HG03139 (cell line): ENCODE data around the gene ATP11B.
"Not testable (repeated sequence)": the region's sequence is repeated elsewhere in the genome, so short reads cannot be mapped to it uniquely, and the experiment has no call there.

Experiments used
- ATAC-seq: cut with Tn5 transposase; IDR thresholded peaks from one replicate; pipeline ENCODE4 v1.9.1; 2021; ENCODE audit not compliant: unreplicated experiment

The ATP11B gene

DNA sequence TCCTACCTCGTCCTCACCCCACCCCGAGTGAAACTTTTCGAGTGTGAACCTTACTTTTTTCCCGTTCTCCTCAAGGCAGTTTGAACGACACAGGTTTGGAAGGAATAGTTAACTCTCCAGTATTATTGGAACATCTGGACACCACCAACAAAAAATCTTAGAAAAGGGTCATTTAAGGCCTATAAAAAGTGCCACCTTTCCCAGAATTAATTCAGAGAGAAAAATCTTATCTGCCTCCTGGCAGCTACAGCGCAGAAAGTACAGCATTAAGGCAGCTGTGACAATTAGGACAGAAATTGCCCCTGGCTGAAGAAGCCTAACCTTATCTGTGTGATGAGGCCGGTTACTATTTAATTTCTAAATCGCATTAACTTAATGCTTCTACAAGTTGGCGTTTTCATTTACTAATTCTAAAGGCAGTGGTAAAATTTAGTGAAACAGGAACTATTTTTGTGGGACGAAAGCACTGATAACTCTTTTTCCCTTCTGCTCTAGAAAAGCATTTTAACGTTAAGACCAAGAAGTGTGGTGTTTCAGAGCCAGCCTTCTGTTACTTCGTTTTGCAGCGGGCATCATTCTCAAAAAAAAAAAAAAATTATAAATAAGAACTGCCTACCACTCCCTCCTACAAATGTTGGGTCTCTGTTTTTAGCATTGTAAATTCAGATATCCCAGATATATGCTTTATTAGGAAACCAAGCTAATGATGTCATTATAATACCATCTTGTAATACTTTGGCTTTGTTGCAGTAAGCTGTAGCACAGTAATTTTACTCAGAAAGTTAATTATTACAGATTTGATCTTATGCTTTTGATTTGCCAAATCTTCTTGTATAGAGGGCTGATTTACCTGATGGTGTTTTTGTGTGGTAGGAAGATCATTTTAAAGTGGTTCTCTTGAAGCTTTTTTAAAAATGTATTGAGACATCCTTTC, 1.4 kb downstream of the ATP11B start:
- no peak for ATAC-seq

DNA sequence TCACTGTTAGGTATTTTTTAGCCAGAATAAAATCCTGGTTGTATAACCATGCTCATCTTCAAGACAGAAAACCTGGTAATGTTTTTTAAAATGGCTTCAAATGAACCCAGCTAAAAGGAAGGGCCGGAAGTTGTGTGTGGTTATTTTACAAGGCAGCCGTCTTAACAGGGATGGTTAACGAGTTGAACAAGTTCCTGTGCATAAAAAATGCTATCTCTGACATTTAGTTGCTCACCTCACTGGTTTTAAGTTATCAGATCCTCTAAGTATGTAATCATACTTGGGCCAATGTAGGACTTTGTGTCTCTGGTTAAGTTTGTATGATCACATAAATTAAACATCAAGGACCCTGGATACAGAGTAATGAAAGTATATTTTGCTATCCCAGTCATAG, 2.1 kb downstream of the ATP11B start:
- ATAC-seq = peak; percentile 29

DNA sequence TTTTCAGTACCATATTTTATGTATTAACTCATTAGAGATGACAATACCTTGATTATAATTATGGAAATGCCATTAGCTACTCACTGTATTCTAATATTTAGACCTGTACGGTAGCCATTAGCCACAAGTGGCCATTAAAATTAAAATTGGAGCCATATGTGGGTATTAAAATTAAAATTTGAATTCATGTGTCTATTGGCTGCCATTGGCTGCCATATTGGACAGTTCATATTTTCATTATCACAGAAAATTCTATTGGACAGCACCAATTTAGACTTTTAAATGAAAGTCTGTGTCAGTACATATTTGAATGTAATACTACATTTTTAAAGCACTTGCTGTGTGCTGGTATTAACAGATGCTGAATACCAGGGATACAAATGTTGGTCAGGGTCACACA, 3.0 kb downstream of the ATP11B start:
- ATAC-seq = no peak

DNA sequence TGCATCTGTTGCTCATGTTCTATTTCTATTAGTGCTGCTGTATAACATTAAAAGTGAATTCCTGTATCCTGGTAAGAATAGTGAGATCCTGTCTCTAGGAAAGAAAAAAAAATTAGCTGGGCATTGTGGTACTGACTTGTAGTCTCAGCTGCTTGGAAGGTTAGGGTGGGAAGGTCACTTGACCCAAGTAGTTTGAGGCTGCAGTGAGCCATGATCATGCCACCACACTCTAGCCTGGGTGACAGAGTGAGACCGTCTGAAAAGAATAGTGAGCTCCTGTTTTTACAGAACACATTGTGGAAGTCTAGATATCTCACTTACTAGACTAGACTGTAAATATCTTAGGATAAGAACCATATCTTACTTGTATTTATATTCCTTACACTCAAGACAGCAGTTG, 4.6 kb downstream of the ATP11B start:
- no peak for ATAC-seq

DNA sequence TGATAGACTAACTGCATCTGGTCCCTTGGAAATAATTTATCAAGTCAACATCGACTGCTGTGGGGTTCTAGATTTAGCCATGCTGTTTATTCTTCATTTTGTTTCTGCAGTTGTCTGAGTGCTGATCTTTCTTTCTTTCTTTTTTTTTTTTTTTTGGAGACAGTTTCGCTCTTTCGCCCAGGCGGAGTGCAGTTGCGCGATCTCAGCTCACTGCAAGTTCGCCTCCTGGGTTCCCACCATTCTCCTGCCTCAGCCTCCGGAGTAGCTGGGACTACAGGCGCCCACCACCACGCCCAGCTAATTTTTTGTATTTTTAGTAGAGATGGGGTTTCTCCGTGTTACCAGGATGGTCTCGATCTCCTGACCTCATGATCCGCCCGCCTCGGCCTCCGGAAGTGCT, 5.8 kb downstream of the ATP11B start:
- ATAC-seq = not testable (repeated sequence)

DNA sequence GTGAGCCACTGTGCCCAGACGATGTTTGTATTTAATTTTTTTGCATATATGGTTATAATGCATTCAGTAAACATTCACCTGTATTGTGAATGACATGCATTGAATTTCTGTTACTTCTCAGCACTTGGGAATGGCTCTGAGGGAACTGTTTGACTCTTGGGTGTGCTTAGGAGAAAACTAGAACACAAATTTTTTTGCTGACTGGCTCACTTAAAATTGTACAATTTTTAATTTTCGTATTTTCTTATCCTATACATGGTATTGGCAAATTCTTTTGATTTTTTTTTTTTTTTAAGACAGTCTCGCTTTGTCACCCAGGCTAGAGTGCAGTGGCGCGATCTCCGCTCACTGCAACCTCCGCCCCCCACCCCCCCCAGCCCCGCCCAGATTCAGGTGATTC, 7.2 kb downstream of the ATP11B start:
- no peak for ATAC-seq

DNA sequence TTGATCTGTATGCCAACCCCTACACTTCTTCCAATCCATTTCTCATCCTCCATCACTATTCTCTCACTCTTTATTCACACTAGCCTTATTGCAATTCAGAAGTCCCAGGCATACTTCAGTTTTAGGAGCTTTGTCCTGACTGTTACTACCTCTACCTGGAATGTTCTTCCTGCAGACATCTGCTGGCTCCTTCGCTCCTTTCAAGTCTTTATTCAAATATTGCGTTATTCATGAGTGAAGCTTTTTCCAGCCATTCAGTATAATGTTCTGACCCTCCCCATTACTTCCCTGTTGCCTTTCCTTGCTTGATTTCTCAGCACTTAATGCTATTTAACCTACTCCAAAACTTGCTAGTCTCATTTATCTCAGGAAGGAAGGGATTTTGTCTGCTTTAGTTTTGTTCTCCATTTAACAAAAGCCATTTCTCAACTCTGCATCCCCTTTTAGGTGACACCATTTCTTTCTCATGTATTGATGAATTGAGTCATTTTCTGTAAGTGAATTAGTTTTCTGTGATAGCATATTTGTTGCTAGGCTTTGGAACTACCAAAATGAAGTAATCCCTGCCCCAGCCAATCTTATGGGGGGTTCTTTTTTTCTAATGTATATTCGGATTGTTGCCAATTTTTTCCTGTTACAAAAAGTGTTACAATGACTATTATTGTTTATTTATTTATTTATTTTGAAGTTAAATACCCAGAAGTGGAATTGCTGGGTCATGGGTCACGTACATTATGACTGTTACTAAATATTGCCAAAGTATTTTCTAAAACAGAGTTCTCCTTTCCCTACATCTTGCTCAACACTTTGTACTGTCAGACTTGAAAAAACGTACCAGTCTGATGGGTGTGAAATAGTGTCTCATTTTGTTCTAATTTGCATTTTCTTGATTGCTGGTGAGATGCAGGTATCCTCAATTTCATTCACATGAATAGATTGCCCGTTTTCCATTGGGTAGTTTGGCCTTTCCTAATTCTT, 9.4 kb downstream of the ATP11B start:
- ATAC-seq = no peak

DNA sequence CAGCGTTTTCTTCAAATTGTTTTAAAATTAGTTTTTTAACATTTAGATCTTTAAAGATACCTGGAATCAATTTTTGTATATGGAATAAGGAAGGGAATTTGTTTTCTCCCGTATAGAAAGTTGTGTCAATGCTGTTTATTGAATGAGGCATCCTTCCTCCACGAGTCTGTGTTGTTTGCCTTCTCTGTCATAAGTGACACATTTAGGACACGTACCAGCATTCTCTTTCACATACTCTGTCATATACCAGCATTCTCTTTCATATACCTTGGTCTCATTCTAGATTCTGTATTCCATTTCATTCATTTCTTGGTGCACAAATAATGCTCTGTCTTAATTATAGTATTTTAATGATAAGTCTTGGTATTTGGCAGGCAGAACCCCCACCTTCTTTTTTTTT, 10.3 kb downstream of the ATP11B start:
- ATAC-seq = no peak

DNA sequence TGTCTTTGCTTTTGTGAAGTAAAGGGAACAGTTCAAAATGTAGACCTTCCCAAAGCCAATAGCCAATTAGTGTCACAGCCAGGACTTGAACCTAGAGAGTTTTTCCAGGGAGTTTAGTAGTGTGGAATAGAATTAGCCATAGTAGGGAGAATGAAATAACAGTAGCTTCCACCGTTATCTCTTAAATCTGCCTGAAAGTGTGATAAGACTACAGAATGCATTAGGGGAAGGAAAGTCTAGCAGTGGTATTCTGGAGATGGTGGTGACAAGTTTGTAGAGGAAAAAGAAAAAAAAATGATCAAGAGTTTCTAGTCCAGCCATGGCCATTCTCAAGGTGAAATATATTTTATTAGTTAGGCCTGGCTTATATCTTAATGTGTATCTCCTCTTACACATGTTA, 13.8 kb downstream of the ATP11B start:
- no peak for ATAC-seq

DNA sequence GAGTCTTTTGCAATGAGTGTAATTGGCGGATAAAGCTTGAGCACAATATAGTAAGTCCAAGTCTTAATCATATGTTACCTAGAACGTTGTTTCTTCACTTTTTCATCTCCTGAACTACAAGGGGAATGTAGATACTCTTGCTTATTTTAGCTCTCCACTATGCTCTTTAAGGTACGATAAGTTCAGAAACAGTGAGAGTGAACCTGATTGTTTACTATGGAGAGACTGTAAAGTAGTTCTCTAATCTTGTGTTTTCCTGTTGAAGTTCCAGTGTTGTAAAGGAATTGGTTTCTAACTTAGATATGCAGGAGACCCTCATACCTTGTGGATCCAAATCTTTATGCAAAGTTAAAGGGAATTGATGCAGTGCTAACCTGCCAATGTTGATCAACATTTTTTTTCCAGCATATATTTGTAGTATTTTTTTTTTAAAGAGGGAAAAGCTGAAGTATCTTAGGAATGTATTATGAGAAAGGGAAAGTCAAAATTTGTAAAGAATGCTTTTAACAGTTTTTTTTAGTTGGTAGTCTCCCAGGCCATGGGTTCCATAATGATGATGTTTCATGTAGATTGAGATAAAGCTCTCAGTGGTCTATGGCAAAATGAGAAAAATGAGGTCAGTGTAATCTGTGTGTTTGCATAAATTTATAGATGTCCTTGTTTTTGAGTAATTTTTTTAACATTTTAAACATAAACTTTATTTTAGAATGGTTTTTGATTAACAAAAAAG, 14.9 kb downstream of the ATP11B start:
- no peak for ATAC-seq

DNA sequence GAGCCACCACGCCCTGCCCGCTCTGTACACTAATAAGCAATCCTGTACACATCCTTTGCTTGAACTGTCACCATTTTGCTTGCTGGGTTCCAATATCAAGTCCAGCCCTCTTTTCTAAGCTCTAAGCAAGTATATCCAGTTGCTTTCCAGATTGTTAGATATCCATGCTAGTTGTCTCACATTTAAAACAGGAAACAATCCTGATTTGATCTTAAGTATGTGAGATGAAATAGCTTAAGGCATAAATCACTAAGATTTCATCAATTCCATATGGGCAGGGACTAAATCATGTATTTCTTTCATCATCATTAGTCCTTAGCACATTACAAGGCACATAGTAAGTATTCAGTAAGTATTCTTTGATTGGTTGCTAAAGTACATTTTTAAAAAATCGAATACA, 16.2 kb downstream of the ATP11B start:
- ATAC-seq = no peak

DNA sequence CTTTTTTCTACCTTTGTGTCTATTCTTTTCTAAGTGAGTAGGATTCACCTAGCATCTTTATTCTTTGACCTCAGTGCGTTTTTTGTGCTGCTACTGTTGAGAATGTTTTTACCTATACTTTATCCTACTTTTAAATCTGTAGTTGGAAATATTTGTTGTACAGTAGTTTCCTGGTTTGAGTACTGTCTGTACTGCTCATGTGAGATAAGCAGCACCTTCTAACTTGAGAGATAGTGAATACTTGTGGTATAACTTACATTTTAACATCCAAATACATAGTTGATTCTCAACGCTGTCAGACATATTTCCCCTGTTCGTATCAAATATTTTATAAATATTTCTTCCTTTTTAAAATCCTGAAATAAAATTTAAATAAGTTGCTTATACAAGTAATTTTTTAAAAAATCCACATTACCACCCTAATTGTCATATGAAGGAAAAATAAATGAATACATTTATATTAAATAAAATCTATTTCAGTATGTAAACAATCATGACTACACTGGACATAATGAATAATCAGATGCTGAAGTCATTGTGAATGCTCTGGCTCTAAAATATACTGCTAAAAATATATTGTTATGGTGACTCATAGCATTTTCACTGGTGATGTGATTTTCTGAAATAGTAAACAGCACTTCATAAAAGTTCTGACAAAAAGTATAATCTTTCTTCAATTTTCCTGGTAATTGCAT, 17.4 kb downstream of the ATP11B start:
- ATAC-seq = no peak

DNA sequence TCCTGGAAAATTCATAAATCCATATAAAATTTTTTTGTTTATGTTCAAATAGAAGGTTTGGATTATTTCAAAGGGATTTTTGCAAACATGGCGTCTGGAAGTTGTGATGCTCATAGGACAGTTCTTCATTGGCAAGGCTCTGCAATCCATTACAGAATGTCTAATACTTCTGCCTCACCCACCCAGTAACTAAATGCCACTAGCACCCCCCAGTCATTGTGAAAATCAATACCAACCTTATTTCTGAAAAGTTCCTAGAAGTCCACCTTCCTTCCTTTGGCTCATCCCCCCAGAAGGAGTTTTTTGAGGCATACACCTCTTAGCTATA, 17.9 kb downstream of the ATP11B start:
- no peak for ATAC-seq

DNA sequence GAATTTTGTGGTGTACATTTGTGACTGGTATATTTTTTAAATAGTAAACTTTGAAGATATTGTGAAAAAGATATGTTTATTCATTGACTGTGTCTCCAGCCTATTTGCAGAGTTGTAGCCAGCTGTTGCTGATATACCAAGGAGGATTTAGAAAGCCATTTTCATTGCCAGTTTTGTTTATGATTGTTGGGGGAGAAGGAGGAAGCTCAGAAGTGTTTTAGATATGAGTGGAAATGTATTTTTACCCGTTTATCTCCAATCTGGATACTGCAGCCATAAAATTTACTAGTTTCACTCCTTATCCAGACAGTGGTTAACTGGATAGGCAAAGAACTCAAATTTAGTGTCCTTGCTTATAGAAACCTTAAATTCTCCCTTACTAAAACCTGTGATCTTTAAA, 18.8 kb downstream of the ATP11B start:
- ATAC-seq = no peak

DNA sequence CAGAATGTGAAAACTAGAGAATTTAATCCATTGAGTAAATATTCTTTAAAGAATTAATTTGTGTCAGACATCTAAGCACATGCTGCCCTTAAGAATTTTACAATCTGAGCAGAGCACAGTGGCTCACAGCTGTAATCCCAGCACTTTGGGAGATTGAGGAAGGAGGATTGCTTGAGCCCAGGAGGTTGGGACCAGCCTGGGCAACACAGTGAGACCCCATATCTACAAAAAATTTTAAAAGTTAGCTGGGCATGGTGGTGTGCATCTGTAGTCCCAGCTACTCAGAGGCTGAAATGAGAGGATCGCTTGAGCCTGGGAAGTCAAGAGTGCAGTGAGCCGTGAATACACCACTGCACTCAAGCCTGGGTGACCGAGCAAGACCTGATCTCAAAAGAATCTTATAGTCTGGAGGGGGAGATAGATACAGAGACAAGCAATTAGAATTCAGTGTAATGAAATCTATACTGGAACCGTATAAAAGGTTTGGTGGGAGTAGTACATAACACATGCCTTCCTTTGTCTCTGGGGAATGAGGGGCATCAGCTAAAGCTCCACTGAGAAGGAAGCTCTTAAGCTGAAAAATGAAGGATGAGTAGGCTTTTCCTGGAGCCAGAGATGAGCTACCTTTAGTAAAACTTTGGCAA, 21.2 kb downstream of the ATP11B start:
- ATAC-seq = no peak

DNA sequence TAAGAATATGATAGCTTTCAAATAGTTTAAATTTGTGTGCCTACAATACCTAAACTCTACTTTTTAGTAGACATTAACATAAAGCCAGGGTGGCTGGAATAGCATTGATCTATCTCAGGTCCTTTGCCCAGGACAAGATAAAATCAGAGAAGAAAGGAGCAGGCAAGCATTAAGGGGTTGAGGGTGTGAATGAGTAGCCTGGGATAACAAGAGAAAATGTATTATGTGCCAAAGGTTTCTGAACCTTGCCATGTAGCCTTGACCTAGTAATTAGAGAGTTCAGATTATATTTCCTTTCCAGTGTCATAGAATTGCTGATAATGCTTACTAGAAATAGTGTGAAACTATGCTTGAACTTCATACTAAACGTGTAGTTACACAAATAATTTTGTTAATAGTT, 22.9 kb downstream of the ATP11B start:
- no peak for ATAC-seq

DNA sequence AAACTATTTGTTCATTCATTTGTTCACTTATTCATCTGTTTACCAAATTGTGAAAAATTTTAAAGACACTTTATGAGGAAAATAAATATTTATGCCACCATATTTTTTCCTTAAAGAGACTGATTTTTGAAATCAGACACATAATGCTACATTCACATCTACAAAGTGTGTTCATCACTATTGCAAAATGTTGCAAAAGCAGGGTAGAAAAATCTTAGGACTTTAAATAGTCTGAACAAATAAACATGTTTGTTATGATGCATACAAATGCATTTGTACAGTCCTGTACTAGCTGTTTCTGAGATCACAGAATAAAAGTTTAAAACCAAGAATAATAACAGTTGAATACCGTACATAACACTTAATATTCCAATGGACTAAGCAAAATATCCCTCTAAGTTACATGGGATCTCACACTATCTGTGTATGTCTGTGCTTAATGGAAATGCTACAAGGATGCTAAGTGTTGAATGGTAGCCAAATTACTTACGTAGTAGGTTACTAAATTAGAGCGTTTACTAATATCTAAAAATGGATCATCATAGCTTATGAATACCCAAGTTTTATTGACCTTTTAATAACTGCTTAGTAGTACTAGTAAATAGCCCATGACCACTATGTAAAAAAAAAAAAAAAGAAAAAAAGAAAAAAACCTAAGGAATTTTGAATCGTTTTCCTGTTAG, 25.1 kb downstream of the ATP11B start:
- ATAC-seq = no peak

DNA sequence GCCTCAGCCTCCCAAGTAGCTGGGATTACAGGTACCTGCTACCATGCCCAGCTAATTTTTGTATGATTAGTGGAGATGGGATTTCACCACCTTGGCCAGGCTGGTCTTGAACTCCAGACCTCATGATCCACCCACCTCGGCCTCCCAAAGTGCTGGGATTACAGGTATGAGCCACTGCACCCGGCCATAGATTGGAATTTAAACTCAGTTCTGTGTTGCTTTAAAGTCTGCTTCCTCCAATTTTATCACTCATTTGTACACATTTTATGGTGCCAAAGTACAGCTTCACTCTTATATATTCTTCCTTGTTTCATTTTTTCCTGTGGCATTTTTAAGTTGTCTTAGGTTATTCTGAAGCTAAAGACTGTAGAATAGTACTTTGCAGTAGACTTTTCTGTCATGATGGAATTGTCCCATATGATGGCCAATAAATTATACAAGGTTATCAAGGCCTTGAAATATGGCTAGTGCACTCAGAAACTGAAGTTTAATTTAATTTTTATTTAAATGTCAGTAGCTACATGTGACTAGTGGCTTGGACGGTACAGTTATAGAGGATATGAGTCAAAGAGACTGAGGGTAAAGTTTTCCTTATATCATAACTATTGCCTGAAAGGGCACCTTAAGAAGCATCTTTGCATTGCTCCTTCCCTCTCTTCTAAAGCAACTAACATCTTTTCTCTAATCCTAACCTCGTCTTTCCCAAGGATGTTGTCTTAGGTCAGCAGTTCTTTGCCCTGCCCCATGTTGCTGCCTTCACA, 28.1 kb downstream of the ATP11B start:
- no peak for ATAC-seq

DNA sequence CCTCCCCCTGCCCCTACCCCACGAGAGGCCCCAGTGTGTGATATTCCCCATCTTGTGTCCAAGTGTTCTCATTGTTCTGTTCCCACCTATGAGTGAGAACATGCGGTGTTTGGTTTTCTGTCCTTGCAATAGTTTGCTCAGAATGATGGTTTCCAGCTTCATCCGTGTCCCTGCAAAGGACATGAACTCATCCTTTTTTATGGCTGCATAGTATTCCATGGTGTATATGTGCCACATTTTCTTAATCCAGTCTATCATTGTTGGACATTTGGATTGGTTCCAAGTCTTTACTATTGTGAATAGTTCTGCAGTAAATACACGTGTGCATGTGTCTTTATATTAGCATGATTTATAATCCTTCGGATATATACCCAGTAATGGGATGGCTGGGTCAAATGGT, 29.0 kb downstream of the ATP11B start:
- not testable (repeated sequence) for ATAC-seq
